ENCODE measurements around the gene APLP2. TPM values are rescaled to one million over a fixed set of nuclear protein-coding genes. Genes with fewer than 3 reads are reported as not detected.

The APLP2 gene
- total RNA-seq, 1 experiment from 2014 or later: 350 TPM

GRCh38 chr11:130025371-130025770 is 44.3 kb upstream of the APLP2 start:
- Histone ChIP-seq H3K4me3 (no peak overlapping the region), H3F3A (ENCODE audit: insufficient read depth, low read depth) (peaks cover 22% of the 10 kb centered on the region; the same call in 1 of the 2 replicates), H3K4me1 (replicated peaks; ENCODE audit: insufficient read depth) (peaks cover 40% of the 10 kb centered on the region), H3K9me2 (ENCODE audit: insufficient read depth) (no peaks in the 10 kb centered on the region), H3K36me3 (ENCODE audit: low read depth) (no peaks in the 10 kb centered on the region), H3K79me2 (ENCODE audit: low read depth) (no peaks in the 10 kb centered on the region), H4K20me1 (ENCODE audit: insufficient read depth) (no peaks in the 10 kb centered on the region), H3K9me3 (ENCODE audit: insufficient read depth, low read depth) (no peaks in the 10 kb centered on the region), H3K27me3 (ENCODE audit: insufficient read depth, low read depth) (no peaks in the 10 kb centered on the region), H3K4me2 (no peak overlapping the region), H3K27ac (no peak overlapping the region), H2AFZ (no peak overlapping the region)
- intact Hi-C loops (cut with micrococcal nuclease; ENCODE audit: unreplicated experiment): no loop called here
- DNase-seq: no peak
- BruUV-seq (replicated peaks): no TSS peak
- TF ChIP-seq CTCF (conservative IDR thresholded peaks at IDR 0.05) (no peak), EZH2 (IDR thresholded peaks at IDR 0.05; ENCODE audit: low read depth) (no peak)
- ChIA-PET CTCF (no interaction called here), POLR2A (ENCODE audit: unreplicated experiment) (no interaction called here)

GRCh38 chr11:130029137-130029536 is 40.6 kb upstream of the APLP2 start:
- no peaks in the 10 kb centered on the region for H3K9me2 ChIP-seq (ENCODE audit: insufficient read depth)
- H2AFZ ChIP-seq: peak overlapping the region; percentile 33; the same call in 1 of the 2 replicates
- ChIA-PET POLR2A (ENCODE audit: unreplicated experiment) (no interaction called here), CTCF (no interaction called here)
- TF ChIP-seq CTCF (conservative IDR thresholded peaks at IDR 0.05) (no peak), EZH2 (IDR thresholded peaks at IDR 0.05; ENCODE audit: low read depth) (no peak)
- BruUV-seq (replicated peaks): no TSS peak
- no peaks in the 10 kb centered on the region for H3K27me3 ChIP-seq (ENCODE audit: insufficient read depth, low read depth)
- no peaks in the 10 kb centered on the region for H3K79me2 ChIP-seq (ENCODE audit: low read depth)
- no peak overlapping the region for H3K4me3 ChIP-seq
- intact Hi-C loops (cut with micrococcal nuclease; ENCODE audit: unreplicated experiment): no loop called here
- DNase-seq: no peak
- H4K20me1 ChIP-seq (ENCODE audit: insufficient read depth): no peaks in the 10 kb centered on the region
- H3K4me2 ChIP-seq: no peak overlapping the region
- no peaks in the 10 kb centered on the region for H3K9me3 ChIP-seq (ENCODE audit: insufficient read depth, low read depth)
- peaks cover 28% of the 10 kb centered on the region for H3K4me1 ChIP-seq (replicated peaks; ENCODE audit: insufficient read depth)
- H3F3A ChIP-seq (ENCODE audit: insufficient read depth, low read depth): peaks cover 6% of the 10 kb centered on the region; the same call in 1 of the 2 replicates
- no peaks in the 10 kb centered on the region for H3K36me3 ChIP-seq (ENCODE audit: low read depth)
- H3K27ac ChIP-seq: no peak overlapping the region

- Histone ChIP-seq H3K79me2 (ENCODE audit: low read depth) (no peaks in the 10 kb centered on the region), H3K4me3 (no peak overlapping the region), H3K27me3 (ENCODE audit: insufficient read depth, low read depth) (no peaks in the 10 kb centered on the region), H3K4me2 (no peak overlapping the region), H3F3A (ENCODE audit: insufficient read depth, low read depth) (peaks cover 3% of the 10 kb centered on the region; the same call in 1 of the 2 replicates), H2AFZ (no peak overlapping the region), H3K9me2 (ENCODE audit: insufficient read depth) (no peaks in the 10 kb centered on the region), H3K9me3 (ENCODE audit: insufficient read depth, low read depth) (no peaks in the 10 kb centered on the region), H4K20me1 (ENCODE audit: insufficient read depth) (no peaks in the 10 kb centered on the region), H3K27ac (no peak overlapping the region), H3K36me3 (ENCODE audit: low read depth) (no peaks in the 10 kb centered on the region), H3K4me1 (replicated peaks; ENCODE audit: insufficient read depth) (peaks cover 14% of the 10 kb centered on the region; the same call in 1 of the 2 replicates)
- POLR2A ChIA-PET (ENCODE audit: unreplicated experiment): no interaction called here
- intact Hi-C loops (cut with micrococcal nuclease; ENCODE audit: unreplicated experiment): no loop called here
- BruUV-seq (replicated peaks): no TSS peak
- no peak for DNase-seq
- TF ChIP-seq CTCF (conservative IDR thresholded peaks at IDR 0.05) (no peak), EZH2 (IDR thresholded peaks at IDR 0.05; ENCODE audit: low read depth) (no peak)
- CTCF ChIA-PET: no interaction called here
Measured at GRCh38 chr11:130031056-130031455, 38.6 kb upstream of the APLP2 start.

Data from PC-9 (cell line).